AG09309 (cell line): ENCODE results near the gene PLEKHB2.

Source experiments
- DNase-seq: peaks from one replicate; pipeline ENCODE4 v3.0.0-alpha.2; 2010; ENCODE audit warnings: low read depth
- H3K4me3 ChIP-seq: 2 replicates; pipeline ENCODE4 v1.5.1; 2011; ENCODE audit warnings: mild to moderate bottlenecking, low read depth, low read length, moderate library complexity; ENCODE audit not compliant: control insufficient read depth
- TF ChIP-seq, protein P1 (sequence below): IDR thresholded peaks from 2 replicates; pipeline ENCODE4 v1.5.1; 2011; ENCODE audit warnings: mild to moderate bottlenecking, low read depth, low read length, inconsistent platforms; ENCODE audit not compliant: insufficient read depth, control insufficient read depth; ENCODE audit errors: missing control alignments

PLEKHB2 gene

DNA sequence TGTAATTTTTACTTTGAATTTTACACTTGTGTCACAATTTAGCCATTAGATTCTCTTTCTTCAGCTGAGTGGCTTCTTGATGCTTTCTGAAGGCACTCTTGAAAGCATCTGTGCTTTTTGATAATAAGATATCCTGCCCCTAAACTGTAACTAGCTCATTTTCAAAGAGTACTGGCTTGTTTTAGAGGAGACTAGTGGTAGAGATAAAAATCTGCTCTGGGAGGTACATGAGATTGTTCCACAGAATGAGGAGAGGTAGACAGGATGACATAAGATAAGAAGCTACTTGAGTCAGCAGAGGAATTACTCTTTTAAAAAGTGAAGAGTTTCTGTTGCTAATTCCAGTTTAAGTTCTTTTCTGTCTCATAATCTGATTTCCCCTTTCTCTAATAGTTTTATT is 10.6 kb downstream of the PLEKHB2 start:
- no peak for DNase-seq
- TF ChIP-seq, protein P1, sequence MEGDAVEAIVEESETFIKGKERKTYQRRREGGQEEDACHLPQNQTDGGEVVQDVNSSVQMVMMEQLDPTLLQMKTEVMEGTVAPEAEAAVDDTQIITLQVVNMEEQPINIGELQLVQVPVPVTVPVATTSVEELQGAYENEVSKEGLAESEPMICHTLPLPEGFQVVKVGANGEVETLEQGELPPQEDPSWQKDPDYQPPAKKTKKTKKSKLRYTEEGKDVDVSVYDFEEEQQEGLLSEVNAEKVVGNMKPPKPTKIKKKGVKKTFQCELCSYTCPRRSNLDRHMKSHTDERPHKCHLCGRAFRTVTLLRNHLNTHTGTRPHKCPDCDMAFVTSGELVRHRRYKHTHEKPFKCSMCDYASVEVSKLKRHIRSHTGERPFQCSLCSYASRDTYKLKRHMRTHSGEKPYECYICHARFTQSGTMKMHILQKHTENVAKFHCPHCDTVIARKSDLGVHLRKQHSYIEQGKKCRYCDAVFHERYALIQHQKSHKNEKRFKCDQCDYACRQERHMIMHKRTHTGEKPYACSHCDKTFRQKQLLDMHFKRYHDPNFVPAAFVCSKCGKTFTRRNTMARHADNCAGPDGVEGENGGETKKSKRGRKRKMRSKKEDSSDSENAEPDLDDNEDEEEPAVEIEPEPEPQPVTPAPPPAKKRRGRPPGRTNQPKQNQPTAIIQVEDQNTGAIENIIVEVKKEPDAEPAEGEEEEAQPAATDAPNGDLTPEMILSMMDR = no peak
- no peak overlapping the region for H3K4me3 ChIP-seq

DNA sequence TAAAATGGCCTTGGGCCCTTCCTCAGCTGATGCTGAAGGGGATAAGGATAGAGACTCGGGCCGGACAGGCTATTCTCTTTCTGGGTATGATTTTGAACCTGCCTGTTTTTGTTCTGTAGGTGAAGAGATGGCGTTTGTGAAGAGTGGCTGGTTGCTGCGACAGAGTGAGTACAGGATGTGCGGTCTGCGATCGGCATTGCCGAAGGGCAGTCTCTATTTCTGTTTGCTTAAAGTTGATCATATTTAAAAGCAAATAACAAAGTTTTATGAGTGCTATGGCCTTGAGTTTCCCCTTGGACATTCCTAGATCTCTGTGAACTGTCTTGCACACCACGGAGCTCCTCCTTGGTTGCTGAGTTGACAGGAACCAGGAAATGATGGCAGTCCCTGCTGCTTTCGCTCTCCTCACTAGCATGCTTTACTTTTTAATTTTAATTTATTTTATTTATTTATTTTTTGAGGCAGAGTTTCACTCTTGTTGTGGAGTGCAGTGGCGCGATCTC is 15.7 kb downstream of the PLEKHB2 start:
- TF ChIP-seq, protein P1 = no peak
- H3K4me3 ChIP-seq = no peak overlapping the region
- no peak for DNase-seq

GRCh38 chr2:131121464-131121863 is 16.3 kb downstream of the PLEKHB2 start:
- H3K4me3 ChIP-seq = no peak overlapping the region
- DNase-seq = no peak
- TF ChIP-seq, protein P1 = no peak

- H3K4me3 ChIP-seq = no peak overlapping the region
- TF ChIP-seq, protein P1 = no peak
- DNase-seq = no peak
These were observed 17.4 kb downstream of the PLEKHB2 start for GRCh38 chr2:131122496-131122895.

- DNase-seq = no peak
- TF ChIP-seq, protein P1 = no peak
- no peak overlapping the region for H3K4me3 ChIP-seq
These were observed 18.1 kb downstream of the PLEKHB2 start for GRCh38 chr2:131123192-131123591.

DNA sequence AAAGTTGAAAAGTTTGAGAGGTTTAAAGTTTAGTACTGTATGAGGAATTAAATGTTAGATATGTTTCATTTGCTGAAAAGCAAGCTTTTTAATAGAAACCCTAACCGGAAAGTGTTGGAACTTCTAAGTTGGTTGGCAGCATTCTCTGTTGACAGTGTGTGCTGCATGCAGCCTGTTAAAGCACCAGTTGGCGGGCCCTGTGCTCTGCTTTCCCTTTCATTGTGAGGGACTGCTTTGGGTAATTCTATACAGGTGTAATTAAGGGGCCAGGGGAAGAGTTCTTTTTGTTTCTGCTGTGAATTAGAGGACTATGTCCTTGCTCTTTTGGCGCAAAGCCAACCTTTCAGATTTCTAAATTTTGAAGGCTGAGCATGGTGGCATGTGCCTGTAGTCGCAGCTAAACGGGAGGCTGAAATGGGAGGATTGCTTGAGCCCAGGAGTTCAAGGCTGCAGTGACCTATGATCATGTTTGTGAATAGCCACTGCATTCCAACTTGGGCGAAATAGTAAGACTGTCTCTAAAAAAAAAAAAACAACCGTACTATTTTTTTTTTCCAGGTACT is 20.1 kb downstream of the PLEKHB2 start:
- DNase-seq = no peak
- H3K4me3 ChIP-seq = no peak overlapping the region
- TF ChIP-seq, protein P1 = no peak
